GM12872 (cell line): ENCODE data around the gene TTC29.

ENCODE experiments used
- TF ChIP-seq, protein P1 (sequence below): IDR thresholded peaks from 3 replicates; pipeline ENCODE4 v1.5.1; 2011; ENCODE audit warnings: low read depth, mild to moderate bottlenecking, low read length, moderate library complexity; ENCODE audit not compliant: insufficient read depth

The TTC29 gene

DNA sequence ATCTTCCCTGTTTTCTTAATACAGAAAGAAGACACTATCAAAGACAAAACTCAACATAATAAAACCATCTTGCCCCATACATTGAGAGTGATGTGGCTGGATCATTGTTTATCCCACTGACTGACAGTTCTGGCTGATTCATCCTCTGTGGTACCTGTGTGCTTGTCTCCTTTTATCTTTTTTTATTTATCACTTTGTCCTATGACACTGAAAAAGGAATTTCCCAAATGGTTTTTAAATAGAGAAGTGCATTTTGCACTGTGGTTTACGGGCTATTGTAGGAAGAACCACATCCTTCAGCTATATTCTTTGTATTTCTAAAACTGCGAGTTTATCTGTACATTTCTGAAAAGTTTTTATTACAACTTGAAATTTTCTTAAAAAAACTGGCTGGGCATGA lies 15.0 kb downstream of the TTC29 start:
- TF ChIP-seq, protein P1, sequence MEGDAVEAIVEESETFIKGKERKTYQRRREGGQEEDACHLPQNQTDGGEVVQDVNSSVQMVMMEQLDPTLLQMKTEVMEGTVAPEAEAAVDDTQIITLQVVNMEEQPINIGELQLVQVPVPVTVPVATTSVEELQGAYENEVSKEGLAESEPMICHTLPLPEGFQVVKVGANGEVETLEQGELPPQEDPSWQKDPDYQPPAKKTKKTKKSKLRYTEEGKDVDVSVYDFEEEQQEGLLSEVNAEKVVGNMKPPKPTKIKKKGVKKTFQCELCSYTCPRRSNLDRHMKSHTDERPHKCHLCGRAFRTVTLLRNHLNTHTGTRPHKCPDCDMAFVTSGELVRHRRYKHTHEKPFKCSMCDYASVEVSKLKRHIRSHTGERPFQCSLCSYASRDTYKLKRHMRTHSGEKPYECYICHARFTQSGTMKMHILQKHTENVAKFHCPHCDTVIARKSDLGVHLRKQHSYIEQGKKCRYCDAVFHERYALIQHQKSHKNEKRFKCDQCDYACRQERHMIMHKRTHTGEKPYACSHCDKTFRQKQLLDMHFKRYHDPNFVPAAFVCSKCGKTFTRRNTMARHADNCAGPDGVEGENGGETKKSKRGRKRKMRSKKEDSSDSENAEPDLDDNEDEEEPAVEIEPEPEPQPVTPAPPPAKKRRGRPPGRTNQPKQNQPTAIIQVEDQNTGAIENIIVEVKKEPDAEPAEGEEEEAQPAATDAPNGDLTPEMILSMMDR: no peak

DNA sequence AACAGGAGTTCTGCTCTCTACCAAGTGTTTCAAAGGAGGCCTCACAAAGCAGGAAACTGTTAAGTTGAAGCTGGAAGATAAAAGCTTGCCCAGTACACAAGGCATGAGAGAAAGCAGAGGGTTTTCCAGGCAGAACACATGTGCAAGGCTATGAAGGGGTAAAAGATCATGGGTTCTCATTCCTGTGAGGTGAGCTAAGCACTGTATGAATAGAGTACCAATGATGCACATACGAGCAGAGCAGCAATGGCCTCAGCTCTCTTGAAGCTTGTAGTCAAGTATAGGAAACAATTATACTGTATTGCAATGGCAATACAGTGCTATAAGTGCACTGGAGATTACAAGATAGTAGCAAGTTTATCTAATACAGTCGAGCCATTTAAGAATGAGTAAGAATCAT lies 18.0 kb downstream of the TTC29 start:
- TF ChIP-seq, protein P1: no peak

DNA sequence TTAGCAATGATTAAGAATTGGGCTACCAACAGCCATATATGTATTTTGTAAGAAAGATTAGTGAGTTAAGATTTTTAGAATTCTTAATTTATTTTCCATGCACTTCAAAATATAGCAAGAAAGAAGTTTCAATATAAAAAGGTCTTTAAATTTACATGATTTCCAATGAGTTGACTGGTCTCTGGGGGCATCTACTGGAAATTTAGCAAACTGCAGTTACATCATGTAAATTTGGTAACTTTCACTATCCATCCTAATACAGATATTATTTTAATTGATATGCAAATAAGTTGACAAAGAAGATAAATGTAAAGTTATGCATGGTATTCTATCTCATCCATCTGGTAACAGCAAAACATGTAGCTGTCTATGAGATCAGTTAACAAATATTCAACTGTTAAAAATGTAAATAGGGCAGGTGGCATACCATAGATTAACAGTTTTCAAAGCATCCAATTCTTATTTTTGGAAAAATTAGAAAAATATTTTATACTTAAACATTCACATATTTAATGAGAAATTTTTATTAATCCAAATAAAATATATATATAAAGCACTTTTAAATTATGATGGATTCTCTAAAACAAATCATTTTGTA lies 29.1 kb downstream of the TTC29 start:
- TF ChIP-seq, protein P1: peak; percentile 56; the same call in 2 of the 3 replicates

DNA sequence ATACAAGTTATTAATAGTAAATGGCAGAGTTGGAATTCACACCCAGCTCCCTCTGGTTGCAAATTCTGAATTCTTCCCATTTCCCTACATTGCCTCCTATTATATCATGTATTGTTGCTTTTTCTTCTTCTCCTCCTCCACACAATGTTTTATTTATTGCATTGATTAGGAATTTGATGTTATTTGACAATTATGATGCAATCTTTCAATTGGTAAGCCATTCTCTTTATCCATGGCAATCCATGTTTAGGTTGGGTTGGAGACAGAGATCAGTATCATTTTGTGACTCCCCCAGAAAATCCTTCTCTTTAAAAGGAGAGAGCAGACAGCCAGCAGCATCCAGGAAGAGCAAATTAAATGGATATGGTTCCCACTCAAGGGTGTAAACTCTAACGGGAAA lies 30.5 kb downstream of the TTC29 start:
- TF ChIP-seq, protein P1: no peak

DNA sequence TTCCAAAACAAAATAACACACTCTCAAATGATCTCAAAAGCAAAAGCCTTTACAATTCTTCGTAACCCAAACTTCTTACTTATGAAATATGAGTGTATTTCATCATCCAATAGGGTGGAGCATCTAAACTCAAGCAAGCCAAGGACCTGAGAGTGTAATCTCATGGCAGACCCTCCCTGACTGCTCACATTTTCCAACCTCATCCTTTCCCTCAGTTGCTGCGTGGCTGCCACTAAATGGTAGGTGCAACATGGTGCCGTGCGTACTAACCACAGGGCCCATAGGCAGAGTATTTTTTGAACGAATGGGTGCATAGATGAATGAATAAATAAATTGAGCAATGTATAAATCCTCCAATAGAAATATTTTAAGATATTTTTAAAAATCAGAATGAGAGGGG lies 45.4 kb downstream of the TTC29 start:
- TF ChIP-seq, protein P1: no peak

DNA sequence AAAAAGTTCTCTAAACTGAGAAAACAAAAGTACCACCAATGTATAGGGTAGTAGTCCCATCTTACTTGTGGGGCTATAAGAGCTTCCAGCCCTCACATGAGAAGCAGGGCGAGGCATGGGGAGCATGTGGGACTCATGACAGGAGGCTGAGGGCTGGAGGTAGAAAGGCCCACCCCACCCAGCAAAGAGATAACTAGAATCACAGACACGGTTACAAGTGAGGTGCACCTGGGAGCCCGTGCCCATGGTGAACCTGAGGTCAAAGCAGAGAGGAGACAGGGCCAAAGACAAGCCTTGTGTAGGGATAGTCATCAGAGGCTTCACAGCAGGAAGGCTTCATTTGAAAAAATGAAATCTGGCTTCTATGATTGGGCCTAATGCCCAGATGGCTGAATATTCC lies 55.4 kb downstream of the TTC29 start:
- TF ChIP-seq, protein P1: no peak

DNA sequence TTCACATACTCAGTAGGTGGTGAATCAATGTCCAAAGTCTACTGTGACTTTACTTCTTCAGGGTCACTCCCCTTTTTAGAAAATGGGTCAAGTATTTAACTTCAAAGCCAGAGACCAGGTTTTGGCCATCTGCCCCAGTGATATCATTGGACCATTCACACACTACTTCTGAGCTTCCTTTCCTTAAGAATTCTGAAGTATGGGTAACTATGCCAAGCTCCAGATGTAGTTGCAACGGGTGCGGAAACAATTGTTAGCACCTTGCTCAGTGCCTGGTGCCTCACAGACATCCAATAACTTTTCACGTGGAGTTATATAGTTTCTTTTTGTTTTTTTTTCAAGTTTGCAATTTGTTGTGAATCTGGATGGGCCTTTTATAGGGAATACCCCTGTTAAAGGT lies 62.6 kb downstream of the TTC29 start:
- TF ChIP-seq, protein P1: no peak
